GM12878 (cell line): ENCODE data around the gene ZSCAN10. TPM values are rescaled to one million over a fixed set of nuclear protein-coding genes. Genes with fewer than 3 reads are reported as not detected.

Experiments used
- ATAC-seq: fragments of 200-7000 bp; cut with Tn5 transposase; 3 replicates; pipeline ENCODE4 v1.9.1; 2020; ENCODE audit warnings: mild to moderate bottlenecking, moderate library complexity
- BruUV-seq: library from RNA; stranded (reverse); fragments of 400-500 nt; replicated peaks from 2 replicates; lab custom pipeline; 2021; lab: Mats Ljungman, UMichigan
- CTCF ChIA-PET: fragments of 300-600 bp; sonication (Branson Sonifier 250); formaldehyde crosslinking; extraction: SDS; loops from one replicate; lab custom pipeline; 2021; ENCODE audit warnings: inconsistent platforms; lab: Yijun Ruan, JAX
- POLR2A ChIA-PET: fragments of 350-600 bp; formaldehyde crosslinking; extraction: SDS; loops from one replicate; lab custom pipeline; 2021; ENCODE audit warnings: inconsistent platforms; lab: Charles Lee
- RAD21 ChIA-PET: fragments of 300-600 bp; sonication (Branson Sonifier 250); formaldehyde crosslinking; loops from one replicate; lab custom pipeline; 2023; ENCODE audit warnings: antibody characterized with exemption; ENCODE audit not compliant: unreplicated experiment; lab: Charles Lee
- SMC1A ChIA-PET: fragments of 300-600 bp; sonication (Branson Sonifier 250); formaldehyde crosslinking; loops from one replicate; lab custom pipeline; 2023; ENCODE audit not compliant: unreplicated experiment, uncharacterized antibody; lab: Charles Lee
- DNase-seq: peaks from one replicate; pipeline ENCODE4 v3.0.0-alpha.2; 2011; ENCODE audit warnings: low read depth, low spot score
- FAIRE-seq: peaks from 3 replicates; lab custom pipeline; 2011; peaks lifted over from hg19 to GRCh38; lab: Jason Lieb, UNC
- H2AFZ ChIP-seq: 2 replicates; pipeline ENCODE4 v1.6.0; 2011; ENCODE audit warnings: low read depth, low read length, control low read depth; ENCODE audit not compliant: control insufficient read depth
- H3K27ac ChIP-seq: 2 replicates; pipeline ENCODE4 v1.5.1; 2011; ENCODE audit warnings: control low read depth; ENCODE audit not compliant: control insufficient read depth, insufficient read depth
- H3K27me3 ChIP-seq, 2 experiments: replicated peaks in 1 of 2; 2 replicates each; pipeline versions ENCODE4 v1.6.0 to v1.6.1; 2011; ENCODE audit warnings: low read length in 1 of 2; ENCODE audit not compliant: control insufficient read depth in 2 of 2, insufficient read depth in 2 of 2
- H3K36me3 ChIP-seq, 2 experiments: 2 replicates each; pipeline ENCODE4 v1.5.1; 2011; ENCODE audit warnings: low read length in 1 of 2; ENCODE audit not compliant: control insufficient read depth in 2 of 2, insufficient read depth in 2 of 2
- H3K4me1 ChIP-seq: 2 replicates; pipeline ENCODE4 v1.6.1; 2011; ENCODE audit warnings: mild to moderate bottlenecking, low read length, moderate library complexity, mixed read lengths; ENCODE audit not compliant: control insufficient read depth, insufficient read depth
- H3K4me2 ChIP-seq: 2 replicates; pipeline ENCODE4 v1.6.0; 2011; ENCODE audit warnings: control low read depth; ENCODE audit not compliant: control insufficient read depth, insufficient read depth
- H3K4me3 ChIP-seq: fragments of 200-600 bp; sonication (generic); 2 replicates; pipeline ENCODE4 v1.5.1; 2016
- H3K79me2 ChIP-seq: 2 replicates; pipeline ENCODE4 v1.6.0; 2011; ENCODE audit warnings: low read length; ENCODE audit not compliant: control insufficient read depth, insufficient read depth
- H3K9ac ChIP-seq: 2 replicates; pipeline ENCODE4 v1.8.0; 2011; ENCODE audit warnings: low read length, control low read depth, mixed read lengths; ENCODE audit not compliant: control insufficient read depth, insufficient read depth
- H3K9me3 ChIP-seq: replicated peaks from 3 replicates; pipeline ENCODE4 v1.5.1; 2011; ENCODE audit warnings: mild to moderate bottlenecking, low read length; ENCODE audit not compliant: control insufficient read depth, insufficient read depth
- H4K20me1 ChIP-seq: 2 replicates; pipeline ENCODE4 v1.6.0; 2011; ENCODE audit not compliant: control insufficient read depth, insufficient read depth
- DPF2 ChIP-seq: fragments of 450-650 bp; IDR thresholded peaks from 2 replicates; pipeline ENCODE4 v1.6.1; 2017; ENCODE audit warnings: mild to moderate bottlenecking
- ESRRA ChIP-seq: IDR thresholded peaks from 2 replicates; pipeline ENCODE4 v1.6.1; 2012; ENCODE audit warnings: mild to moderate bottlenecking, low read length, improper control_type of control experiment
- FOS ChIP-seq: IDR thresholded peaks from 3 replicates; pipeline ENCODE4 v1.6.1; 2011; ENCODE audit warnings: borderline replicate concordance; ENCODE audit not compliant: insufficient read length; ENCODE audit errors: extremely low read depth
- HCFC1 ChIP-seq: fragments of 150-350 bp; IDR thresholded peaks from 2 replicates; pipeline ENCODE4 v1.6.1; 2014; ENCODE audit warnings: low read length
- JUNB ChIP-seq: IDR thresholded peaks from 2 replicates; pipeline ENCODE4 v1.6.1; 2016; ENCODE audit warnings: antibody characterized with exemption, mild to moderate bottlenecking
- KDM1A ChIP-seq: fragments of 200-600 bp; sonication (generic); IDR thresholded peaks from 2 replicates; pipeline ENCODE4 v1.6.1; 2016; ENCODE audit warnings: borderline replicate concordance
- MEF2A ChIP-seq: IDR thresholded peaks from 2 replicates; pipeline ENCODE4 v1.6.1; 2011; ENCODE audit warnings: low read depth, mild to moderate bottlenecking, low read length, moderate library complexity; ENCODE audit not compliant: insufficient read depth
- MXI1 ChIP-seq: fragments of 150-350 bp; IDR thresholded peaks from 2 replicates; pipeline ENCODE4 v1.6.1; 2011; ENCODE audit warnings: low read depth, mild to moderate bottlenecking, inconsistent platforms, low read length, improper control_type of control experiment
- MYB ChIP-seq: fragments of 150-350 bp; IDR thresholded peaks from 2 replicates; pipeline ENCODE4 v1.6.1; 2014; ENCODE audit warnings: mild to moderate bottlenecking, low read depth, low read length, borderline replicate concordance
- PAX5 ChIP-seq: IDR thresholded peaks from 2 replicates; pipeline ENCODE4 v1.6.1; 2011; ENCODE audit warnings: low read depth, low read length, borderline replicate concordance
- WRNIP1 ChIP-seq: IDR thresholded peaks from 2 replicates; pipeline ENCODE4 v1.6.1; 2011; ENCODE audit warnings: low read depth, low read length, improper control_type of control experiment, borderline replicate concordance
- WGBS: methylation state at CpG from one replicate; pipeline ENCODE4 v1.1.6; 2016; ENCODE audit warnings: low lambda C conversion rate; ENCODE audit not compliant: insufficient replicate concordance, insufficient coverage; ENCODE audit errors: missing lambda C conversion rate; 5-methylcytosine and 5-hydroxymethylcytosine counted together
- in situ Hi-C: fragments of 300-500 bp; cut with MboI; formaldehyde crosslinking; loops from 9 replicates; pipeline ENCODE4 v1.14.3; 2018; ENCODE audit warnings: mixed read lengths
- intact Hi-C: fragments of 100-400 bp; cut with micrococcal nuclease; formaldehyde crosslinking; loops from one replicate; pipeline ENCODE4 v1.14.2; 2022; ENCODE audit not compliant: unreplicated experiment
- polyA plus RNA-seq, 11 experiments: library from polyadenylated mRNA; depleted of rRNA in 4 of 11; unstranded in 6 of 11; stranded (reverse) in 5 of 11; fragments of >200 nt; fragmentation: Nextera tagmentation in 4 of 11; fragmentation: Illumina TruSeq in 1 of 11; extraction: Ambion mirVana in 4 of 11; extraction: Trizol in 1 of 11; gene quantifications; 1 replicate in 1 of 11; 2 replicates in 10 of 11; pipeline versions ENCODE4 v1.2.1 to v1.2.3, GENCODE V29; 2011 to 2016; ENCODE audit warnings: inconsistent platforms in 2 of 11, missing spikeins in 2 of 11, low read depth in 1 of 11
- total RNA-seq, 4 experiments: library from RNA; depleted of rRNA in 3 of 4; stranded (reverse); fragments of >200 nt in 3 of 4; fragmentation: Illumina TruSeq in 1 of 4; extraction: Trizol in 1 of 4; gene quantifications; 2 replicates each; pipeline versions ENCODE4 v1.2.1 to v1.2.3, GENCODE V29; 2013 to 2021
- TF ChIP-seq, protein P1 (sequence below): fragments of 450-650 bp; IDR thresholded peaks from 2 replicates; pipeline ENCODE4 v1.6.1; 2017; ENCODE audit warnings: mild to moderate bottlenecking, moderate library complexity

ZSCAN10 gene
- total and polyA plus RNA-seq, 10 of the 15 experiments (the other 5 are each of a cell fraction or from before 2014, with no cell fraction given), result 0.06 to 0.33 TPM; not detected in 8

DNA sequence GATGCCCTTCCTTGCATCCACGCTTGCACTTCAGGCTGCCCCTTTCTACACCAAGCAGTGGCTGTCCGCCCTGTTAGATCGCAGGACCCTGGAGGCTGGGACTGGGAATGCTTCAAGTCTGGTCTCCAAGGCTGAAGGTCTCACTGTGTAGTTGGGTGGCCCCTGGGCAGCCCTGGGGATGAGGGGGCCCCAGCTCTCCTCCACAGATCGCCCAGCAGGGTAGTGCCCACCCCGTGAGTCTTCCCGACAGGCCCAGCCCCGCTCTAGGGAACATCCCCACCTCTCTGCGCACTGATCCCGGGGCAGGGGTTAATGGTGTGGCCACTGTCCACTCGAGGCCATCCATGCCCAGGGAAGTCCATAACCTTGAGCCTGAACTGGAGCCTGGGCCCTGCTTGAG lies 46.1 kb upstream of the ZSCAN10 start (continued):
- TF ChIP-seq PAX5 (no peak), MXI1 (no peak), ESRRA (no peak), MYB (no peak)

DNA sequence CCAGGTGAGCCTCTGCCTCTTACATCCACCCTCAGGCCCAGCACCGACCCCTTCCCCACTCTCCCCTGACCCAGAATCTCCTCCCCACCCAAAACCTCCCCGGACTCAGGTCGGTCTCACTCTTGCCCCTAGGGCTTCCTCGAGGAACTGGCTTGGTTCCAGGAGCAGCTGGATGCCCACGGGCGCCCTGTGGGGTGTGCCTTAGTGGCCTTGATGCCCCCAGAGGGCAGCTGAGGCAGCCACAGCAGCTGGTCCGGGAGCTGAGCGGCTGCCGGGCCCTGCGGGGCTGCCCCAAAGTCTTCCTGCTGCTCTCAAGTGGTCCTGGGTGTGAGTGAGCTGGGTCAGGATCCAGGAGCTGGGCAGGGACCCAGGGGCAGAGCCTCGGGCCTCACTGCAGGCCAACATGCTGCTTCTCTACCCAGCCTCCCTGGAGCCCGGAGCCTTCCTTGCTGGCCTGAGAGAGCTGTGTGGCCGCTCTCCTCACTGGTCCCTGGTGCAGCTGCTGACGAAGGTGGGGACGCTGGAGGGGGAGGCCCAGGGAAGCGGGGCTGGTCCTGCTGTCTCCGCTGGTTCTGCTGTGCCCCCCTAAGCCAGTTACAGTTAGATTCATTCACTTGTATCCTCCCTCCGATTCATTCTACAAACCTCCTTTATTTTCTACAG lies 45.4 kb upstream of the ZSCAN10 start:
- Histone ChIP-seq H3K27ac (no peak overlapping the region), H3K36me3 (no peaks in the 10 kb centered on the region; a peak in 2 of 4 replicates), H3K4me1 (no peaks in the 10 kb centered on the region; the same call in 1 of the 2 replicates), H3K4me3 (no peak overlapping the region), H3K9ac (no peak overlapping the region), H3K79me2 (no peaks in the 10 kb centered on the region), H2AFZ (no peak overlapping the region), H3K9me3 (no peaks in the 10 kb centered on the region), H3K4me2 (no peak overlapping the region), H4K20me1 (no peaks in the 10 kb centered on the region), H3K27me3 (no peaks in the 10 kb centered on the region)
- TF ChIP-seq JUNB (no peak), DPF2 (no peak), WRNIP1 (no peak), HCFC1 (no peak), FOS (no peak), KDM1A (no peak), MEF2A (no peak)
- TF ChIP-seq, protein P1, sequence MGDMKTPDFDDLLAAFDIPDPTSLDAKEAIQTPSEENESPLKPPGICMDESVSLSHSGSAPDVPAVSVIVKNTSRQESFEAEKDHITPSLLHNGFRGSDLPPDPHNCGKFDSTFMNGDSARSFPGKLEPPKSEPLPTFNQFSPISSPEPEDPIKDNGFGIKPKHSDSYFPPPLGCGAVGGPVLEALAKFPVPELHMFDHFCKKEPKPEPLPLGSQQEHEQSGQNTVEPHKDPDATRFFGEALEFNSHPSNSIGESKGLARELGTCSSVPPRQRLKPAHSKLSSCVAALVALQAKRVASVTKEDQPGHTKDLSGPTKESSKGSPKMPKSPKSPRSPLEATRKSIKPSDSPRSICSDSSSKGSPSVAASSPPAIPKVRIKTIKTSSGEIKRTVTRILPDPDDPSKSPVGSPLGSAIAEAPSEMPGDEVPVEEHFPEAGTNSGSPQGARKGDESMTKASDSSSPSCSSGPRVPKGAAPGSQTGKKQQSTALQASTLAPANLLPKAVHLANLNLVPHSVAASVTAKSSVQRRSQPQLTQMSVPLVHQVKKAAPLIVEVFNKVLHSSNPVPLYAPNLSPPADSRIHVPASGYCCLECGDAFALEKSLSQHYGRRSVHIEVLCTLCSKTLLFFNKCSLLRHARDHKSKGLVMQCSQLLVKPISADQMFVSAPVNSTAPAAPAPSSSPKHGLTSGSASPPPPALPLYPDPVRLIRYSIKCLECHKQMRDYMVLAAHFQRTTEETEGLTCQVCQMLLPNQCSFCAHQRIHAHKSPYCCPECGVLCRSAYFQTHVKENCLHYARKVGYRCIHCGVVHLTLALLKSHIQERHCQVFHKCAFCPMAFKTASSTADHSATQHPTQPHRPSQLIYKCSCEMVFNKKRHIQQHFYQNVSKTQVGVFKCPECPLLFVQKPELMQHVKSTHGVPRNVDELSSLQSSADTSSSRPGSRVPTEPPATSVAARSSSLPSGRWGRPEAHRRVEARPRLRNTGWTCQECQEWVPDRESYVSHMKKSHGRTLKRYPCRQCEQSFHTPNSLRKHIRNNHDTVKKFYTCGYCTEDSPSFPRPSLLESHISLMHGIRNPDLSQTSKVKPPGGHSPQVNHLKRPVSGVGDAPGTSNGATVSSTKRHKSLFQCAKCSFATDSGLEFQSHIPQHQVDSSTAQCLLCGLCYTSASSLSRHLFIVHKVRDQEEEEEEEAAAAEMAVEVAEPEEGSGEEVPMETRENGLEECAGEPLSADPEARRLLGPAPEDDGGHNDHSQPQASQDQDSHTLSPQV, result no peak
- POLR2A ChIA-PET, result no interaction called here
- CTCF ChIA-PET, result interaction anchor here (1.1 kb wide), 1 partner anchor 24 kb away, joined by 3 read pairs; no protein-coding TSS in a partner anchor
- FAIRE-seq, result no peak
- DNase-seq, result no peak
- 26% methylated on average over 16 of the region's 18 CpGs for WGBS
- SMC1A ChIA-PET, result no interaction called here
- BruUV-seq, result no TSS peak
- no peak for ATAC-seq
- in situ Hi-C loops (no loop called here), intact Hi-C loops (no loop called here)
- RAD21 ChIA-PET, result interaction anchor here (2.5 kb wide), 1 partner anchor 9 kb away, joined by 6 read pairs; the partner anchor contains the start of gene ZNF213
